Chondrocyte (in vitro differentiated cells): ENCODE measurements around the gene IRF3. TPM values are rescaled to one million over a fixed set of nuclear protein-coding genes. Genes with fewer than 3 reads are reported as not detected.

Source experiments
- DNase-seq: peaks from one replicate; pipeline ENCODE4 v3.0.0; 2021; ENCODE audit warnings: mixed read lengths, low spot score
- H3K27ac Mint-ChIP-seq: one replicate; pipeline ENCODE4 v1.8.0; 2021; ENCODE audit warnings: mild to moderate bottlenecking, moderate library complexity, mixed read lengths; ENCODE audit not compliant: unreplicated experiment
- H3K27me3 Mint-ChIP-seq: 2 replicates; pipeline ENCODE4 v1.8.0; 2021; ENCODE audit warnings: low read depth, mixed read lengths
- H3K36me3 Mint-ChIP-seq: 2 replicates; pipeline ENCODE4 v1.8.0; 2021; ENCODE audit warnings: low read depth, mixed read lengths
- H3K4me1 Mint-ChIP-seq: 2 replicates; pipeline ENCODE4 v1.8.0; 2021; ENCODE audit warnings: low read depth, mild to moderate bottlenecking, mixed read lengths
- H3K4me3 Mint-ChIP-seq: one replicate; pipeline ENCODE4 v1.8.0; 2021; ENCODE audit warnings: mild to moderate bottlenecking, moderate library complexity, mixed read lengths; ENCODE audit not compliant: unreplicated experiment
- H3K9me3 Mint-ChIP-seq: 2 replicates; pipeline ENCODE4 v1.8.0; 2021; ENCODE audit warnings: low read depth, mixed read lengths
- CTCF ChIP-seq: fragments of 200-600 bp; sonication (generic); IDR thresholded peaks from 2 replicates; pipeline ENCODE4 v1.5.0; 2021; ENCODE audit warnings: antibody characterized with exemption, mild to moderate bottlenecking, moderate library complexity
- total RNA-seq: library from RNA; stranded (reverse); gene quantifications from 3 replicates; pipeline ENCODE4 v1.2.1, GENCODE V29; 2021

The IRF3 gene
- total RNA-seq, 1 donor from 2014 or later = 53.0 TPM

DNA sequence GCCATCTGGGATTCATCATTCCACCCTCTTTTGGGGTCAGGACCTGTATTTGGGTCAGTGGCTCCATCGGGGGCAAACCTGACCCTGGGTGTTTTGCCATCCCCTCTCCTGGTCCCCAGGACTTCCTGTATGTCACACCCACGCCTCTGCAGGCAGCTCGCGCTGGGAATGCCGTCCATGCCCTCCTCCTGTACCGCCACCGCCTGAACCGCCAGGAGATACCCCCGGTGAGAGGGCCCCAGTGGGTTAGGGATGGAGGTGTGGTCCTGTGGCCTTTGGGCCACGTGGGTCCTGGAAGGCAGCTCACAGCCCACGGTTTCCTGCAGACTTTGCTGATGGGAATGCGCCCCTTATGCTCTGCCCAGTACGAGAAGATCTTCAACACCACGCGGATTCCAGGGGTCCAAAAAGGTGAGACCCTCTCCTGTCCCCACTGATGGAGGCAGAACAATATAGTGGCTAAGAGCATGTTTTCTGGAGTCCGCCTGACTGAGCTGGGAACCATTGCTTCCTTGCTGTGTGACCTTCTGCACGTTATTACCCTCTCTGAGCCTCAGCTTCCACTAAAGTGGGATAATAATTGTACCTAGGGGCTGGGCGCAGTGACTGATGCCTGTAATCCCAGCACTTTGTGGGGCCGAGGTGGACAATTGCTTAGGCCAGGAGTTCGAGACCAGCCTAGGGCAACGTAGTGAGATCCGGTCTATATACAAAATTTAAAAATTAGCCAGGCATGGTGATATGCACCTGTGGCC lies 39.4 kb upstream of the IRF3 start:
- no peak overlapping the region for H3K4me3 Mint-ChIP-seq
- H3K27ac Mint-ChIP-seq = no peak overlapping the region
- no peaks in the 10 kb centered on the region for H3K27me3 Mint-ChIP-seq
- TF ChIP-seq CTCF = no peak
- peaks cover 6% of the 10 kb centered on the region for H3K36me3 Mint-ChIP-seq
- no peak for DNase-seq
- H3K9me3 Mint-ChIP-seq = no peaks in the 10 kb centered on the region
- H3K4me1 Mint-ChIP-seq = no peaks in the 10 kb centered on the region

GRCh38 chr19:49701271-49701786 lies 35.7 kb upstream of the IRF3 start:
- Mint-ChIP-seq H3K27ac (no peak overlapping the region), H3K4me1 (no peaks in the 10 kb centered on the region), H3K36me3 (peaks cover 4% of the 10 kb centered on the region), H3K27me3 (no peaks in the 10 kb centered on the region), H3K9me3 (no peaks in the 10 kb centered on the region), H3K4me3 (no peak overlapping the region)
- no peak for TF ChIP-seq CTCF
- DNase-seq = no peak

GRCh38 chr19:49700563-49700962 lies 34.9 kb upstream of the IRF3 start:
- Mint-ChIP-seq H3K36me3 (peaks cover 4% of the 10 kb centered on the region), H3K4me1 (no peaks in the 10 kb centered on the region), H3K9me3 (no peaks in the 10 kb centered on the region), H3K4me3 (no peak overlapping the region), H3K27ac (no peak overlapping the region), H3K27me3 (no peaks in the 10 kb centered on the region)
- DNase-seq = no peak
- TF ChIP-seq CTCF = no peak

DNA sequence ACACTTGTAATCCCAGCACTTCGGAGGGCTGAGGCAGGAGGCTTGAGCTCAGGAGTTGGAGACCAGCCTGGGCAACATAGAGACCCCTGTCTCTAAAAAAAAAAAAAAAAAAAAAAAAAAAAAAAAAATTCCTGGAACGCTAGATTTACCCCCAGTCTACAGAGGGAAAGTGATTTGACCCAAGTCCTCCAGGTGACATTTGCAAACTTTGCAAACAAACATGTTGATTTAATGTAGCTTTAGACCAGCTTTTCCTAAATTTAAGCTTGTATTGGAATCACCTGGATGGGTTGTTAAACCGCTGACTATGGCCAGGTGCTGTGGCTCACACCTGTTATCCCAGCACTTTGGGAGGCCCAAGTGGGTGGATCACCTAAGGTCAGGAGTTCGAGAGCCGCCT lies 33.7 kb upstream of the IRF3 start:
- DNase-seq = no peak
- H3K4me3 Mint-ChIP-seq = no peak overlapping the region

GRCh38 chr19:49696865-49697264 lies 31.2 kb upstream of the IRF3 start:
- TF ChIP-seq CTCF = no peak
- DNase-seq = no peak
- H3K4me3 Mint-ChIP-seq = no peak overlapping the region
- no peaks in the 10 kb centered on the region for H3K9me3 Mint-ChIP-seq
- H3K36me3 Mint-ChIP-seq = peaks cover 2% of the 10 kb centered on the region
- no peak overlapping the region for H3K27ac Mint-ChIP-seq
- H3K4me1 Mint-ChIP-seq = peaks cover 6% of the 10 kb centered on the region
- no peaks in the 10 kb centered on the region for H3K27me3 Mint-ChIP-seq

More for the DNA sequence above, 33.7 kb upstream of the IRF3 start:
- Mint-ChIP-seq H3K4me1 (no peaks in the 10 kb centered on the region), H3K36me3 (peaks cover 4% of the 10 kb centered on the region), H3K27ac (no peak overlapping the region), H3K27me3 (no peaks in the 10 kb centered on the region), H3K9me3 (no peaks in the 10 kb centered on the region)
- TF ChIP-seq CTCF = no peak
